B cell (primary cell): ENCODE results near the gene VAV3. TPM values are rescaled to one million over a fixed set of nuclear protein-coding genes. Genes with fewer than 3 reads are reported as not detected.
"Not testable (repeated sequence)": the region's sequence is repeated elsewhere in the genome, so short reads cannot be mapped to it uniquely, and the experiment has no call there.

ENCODE experiments used
- ATAC-seq: fragments of 200-7000 bp; cut with Tn5 transposase; one replicate; pipeline ENCODE4 v1.10.0; 2021; ENCODE audit warnings: low read depth, mild to moderate bottlenecking, moderate number of reproducible peaks, moderate library complexity
- CTCF ChIA-PET: fragments of 350-600 bp; sonication (Branson Sonifier 250); formaldehyde crosslinking; loops from one replicate; lab custom pipeline; 2021; ENCODE audit warnings: antibody characterized with exemption, inconsistent platforms; lab: Charles Lee
- POLR2A ChIA-PET: fragments of 350-600 bp; sonication (Branson Sonifier 250); formaldehyde crosslinking; loops from one replicate; lab custom pipeline; 2021; ENCODE audit warnings: antibody characterized with exemption; lab: Charles Lee
- DNase-seq: peaks from one replicate; pipeline ENCODE4 v3.0.0; 2013
- H2AFZ ChIP-seq: 2 replicates; pipeline ENCODE4 v1.6.1; 2012; ENCODE audit warnings: mild to moderate bottlenecking, low read depth, low read length; ENCODE audit not compliant: insufficient read depth, poor library complexity, severe bottlenecking
- H3K27ac ChIP-seq, 2 donors: 1 replicate in 1 of 2; 2 replicates in 1 of 2; pipeline ENCODE4 v1.5.1; 2012 to 2013; ENCODE audit warnings: low read length in 2 of 2, mild to moderate bottlenecking in 2 of 2, moderate library complexity in 1 of 2
- H3K27me3 ChIP-seq, 4 experiments: fragments of 200-600 bp in 1 of 4; sonication (generic) in 1 of 4; replicated peaks in 1 of 4; 1 replicate in 2 of 4; 2 replicates in 2 of 4; pipeline versions ENCODE4 v1.6.1 to v1.7.0; 2013 to 2016; ENCODE audit warnings: low read length in 3 of 4, mild to moderate bottlenecking in 2 of 4, mixed read lengths in 1 of 4, moderate library complexity in 1 of 4; ENCODE audit not compliant: insufficient read depth in 4 of 4, control insufficient read depth in 3 of 4; ENCODE audit errors: control extremely low read depth in 1 of 4
- H3K36me3 ChIP-seq, 2 experiments: replicated peaks in 1 of 2; 1 replicate in 1 of 2; 2 replicates in 1 of 2; pipeline versions ENCODE4 v1.6.1 to v1.7.1; 2013; ENCODE audit warnings: low read length in 1 of 2; ENCODE audit not compliant: insufficient read depth in 2 of 2, control insufficient read depth in 1 of 2; ENCODE audit errors: control extremely low read depth in 1 of 2, extremely low read depth in 1 of 2
- H3K4me1 ChIP-seq, 2 donors: fragments of 200-600 bp in 1 of 2; sonication (generic) in 1 of 2; 1 replicate in 1 of 2; 2 replicates in 1 of 2; pipeline versions ENCODE4 v1.5.1 to v1.6.1; 2013 to 2017; ENCODE audit warnings: low read length in 2 of 2; ENCODE audit not compliant: control insufficient read depth in 2 of 2, insufficient read depth in 2 of 2
- H3K4me2 ChIP-seq: replicated peaks from 2 replicates; pipeline ENCODE3; 2012; ENCODE audit warnings: mild to moderate bottlenecking, low read depth, low read length; ENCODE audit not compliant: poor library complexity, severe bottlenecking
- H3K4me3 ChIP-seq, 5 experiments: fragments of 200-600 bp in 1 of 5; sonication (generic) in 1 of 5; 1 replicate in 3 of 5; 2 replicates in 2 of 5; pipeline versions ENCODE4 v1.5.1 to v1.7.0; 2011 to 2016; ENCODE audit warnings: low read length in 4 of 5, mild to moderate bottlenecking in 4 of 5, low read depth in 2 of 5, control low read depth in 1 of 5, moderate library complexity in 1 of 5; ENCODE audit not compliant: insufficient read depth in 1 of 5; ENCODE audit errors: control extremely low read depth in 1 of 5, extremely low read depth in 1 of 5
- H3K79me2 ChIP-seq: fragments of 200-600 bp; sonication (generic); one replicate; pipeline ENCODE4 v1.6.0; 2016; ENCODE audit warnings: low read length; ENCODE audit not compliant: control insufficient read depth, insufficient read depth
- H3K9ac ChIP-seq: fragments of 200-600 bp; sonication (generic); 2 replicates; pipeline ENCODE4 v1.6.1; 2017; ENCODE audit warnings: mild to moderate bottlenecking, low read length, moderate library complexity
- H3K9me3 ChIP-seq, 3 donors: one replicate each; pipeline versions ENCODE4 v1.6.1 to v1.7.1; 2013; ENCODE audit warnings: low read length in 2 of 3; ENCODE audit not compliant: control insufficient read depth in 2 of 3, insufficient read depth in 1 of 3; ENCODE audit errors: control extremely low read depth in 1 of 3
- H4K20me1 ChIP-seq: 2 replicates; pipeline ENCODE4 v1.6.0; 2012; ENCODE audit warnings: mild to moderate bottlenecking, low read length; ENCODE audit not compliant: insufficient read depth, control insufficient read depth, poor library complexity, severe bottlenecking
- H3K27ac Mint-ChIP-seq: one replicate; pipeline ENCODE4 v1.8.0; 2021; ENCODE audit warnings: mixed read lengths
- H3K27me3 Mint-ChIP-seq: one replicate; pipeline ENCODE4 v1.8.0; 2021; ENCODE audit warnings: mixed read lengths
- H3K4me1 Mint-ChIP-seq: one replicate; pipeline ENCODE4 v1.8.0; 2021; ENCODE audit warnings: mixed read lengths
- H3K4me3 Mint-ChIP-seq: one replicate; pipeline ENCODE4 v1.8.0; 2021; ENCODE audit warnings: mixed read lengths
- H3K9me3 Mint-ChIP-seq: one replicate; pipeline ENCODE4 v1.8.0; 2022; ENCODE audit warnings: mixed read lengths; ENCODE audit not compliant: insufficient read depth
- CTCF ChIP-seq: fragments of 200-600 bp; IDR thresholded peaks from one replicate; pipeline ENCODE4 v1.8.0; 2022; ENCODE audit warnings: antibody characterized with exemption, mild to moderate bottlenecking
- EZH2 ChIP-seq: IDR thresholded peaks from 2 replicates; pipeline ENCODE4 v1.6.1; 2012; ENCODE audit warnings: borderline replicate concordance, low read depth, mild to moderate bottlenecking, moderate library complexity, low read length; ENCODE audit not compliant: insufficient read depth, poor library complexity, severe bottlenecking
- WGBS: methylation state at CpG from one replicate; pipeline ENCODE4 v1.1.5; 2013; ENCODE audit warnings: missing lambda C conversion rate; ENCODE audit not compliant: insufficient coverage; 5-methylcytosine and 5-hydroxymethylcytosine counted together
- intact Hi-C: fragments of 100-400 bp; cut with micrococcal nuclease; formaldehyde crosslinking; loops from one replicate; pipeline ENCODE4 v1.10.0; 2022
- polyA plus RNA-seq: library from polyadenylated mRNA; depleted of rRNA; stranded (reverse); fragments of >200 nt; gene quantifications from 2 replicates; pipeline ENCODE4 v1.2.3, GENCODE V29; 2012
- total RNA-seq, 2 donors: library from RNA; stranded (reverse); fragments of 120-200 nt in 1 of 2; gene quantifications; 1 replicate in 1 of 2; 2 replicates in 1 of 2; pipeline versions ENCODE4 v1.2.3 to v1.2.4, GENCODE V29; 2013 to 2022

Gene VAV3
- total and polyA plus RNA-seq, 2 donors (not counting 1 experiment from before 2014, with no cell fraction given) = 14.8 to 32.5 TPM

- Mint-ChIP-seq H3K9me3 (no peaks in the 10 kb centered on the region), H3K4me3 (no peak overlapping the region), H3K4me1 (no peaks in the 10 kb centered on the region), H3K27me3 (no peaks in the 10 kb centered on the region), H3K27ac (no peak overlapping the region)
- WGBS = 80% methylated on average over 1 of the region's 1 CpG
- intact Hi-C loops = no loop called here
- TF ChIP-seq EZH2 (no peak), CTCF (no peak)
- ChIA-PET CTCF (interaction anchor here (0.9 kb wide), 1 partner anchor 475 kb away, joined by 3 read pairs; no protein-coding TSS in a partner anchor), POLR2A (no interaction called here)
- H3K27ac ChIP-seq = no peak overlapping the region
- peaks cover 5 to 54% of the 10 kb centered on the region in 2 experiments for H3K36me3 ChIP-seq
- H2AFZ ChIP-seq = no peak overlapping the region
- no peaks in the 10 kb centered on the region for H3K27me3 ChIP-seq
- no peaks in the 10 kb centered on the region for H3K4me1 ChIP-seq
- ATAC-seq (no peak), DNase-seq (no peak)
- H4K20me1 ChIP-seq = no peaks in the 10 kb centered on the region
- H3K4me2 ChIP-seq = no peak overlapping the region
- H3K9ac ChIP-seq = no peak overlapping the region
- no peaks in the 10 kb centered on the region for H3K79me2 ChIP-seq
- H3K9me3 ChIP-seq = no peaks in the 10 kb centered on the region
- H3K4me3 ChIP-seq = no peak overlapping the region
Measured at GRCh38 chr1:107724648-107725047, 240.3 kb downstream of the VAV3 start.

GRCh38 chr1:107720210-107720609 is 244.8 kb downstream of the VAV3 start:
- WGBS = 100% methylated on average over 1 of the region's 4 CpGs
- intact Hi-C loops, H2AFZ ChIP-seq, H3K4me3 Mint-ChIP-seq, H3K9me3 Mint-ChIP-seq, H3K4me3 ChIP-seq, DNase-seq, H4K20me1 ChIP-seq, H3K4me2 ChIP-seq, POLR2A ChIA-PET, H3K79me2 ChIP-seq, H3K4me1 Mint-ChIP-seq, ATAC-seq, H3K27me3 Mint-ChIP-seq, H3K4me1 ChIP-seq, H3K27ac Mint-ChIP-seq, H3K27ac ChIP-seq, H3K27me3 ChIP-seq, H3K9me3 ChIP-seq, H3K9ac ChIP-seq: not testable (repeated sequence)
- CTCF ChIA-PET = interaction anchor here (0.6 kb wide), 1 partner anchor 17 kb away, joined by 3 read pairs; no protein-coding TSS in a partner anchor
- H3K36me3 ChIP-seq = peaks cover 4 to 32% of the 10 kb centered on the region in 2 experiments
